HG03469 (cell line): ENCODE measurements around the gene IL24.

Source experiments
- ATAC-seq: cut with Tn5 transposase; IDR thresholded peaks from one replicate; pipeline ENCODE4 v1.9.1; 2021; ENCODE audit warnings: mild to moderate bottlenecking, moderate library complexity, moderate number of reproducible peaks; ENCODE audit not compliant: unreplicated experiment

The IL24 gene

GRCh38 chr1:206949641-206950040 is 52.4 kb downstream of the IL24 start:
- ATAC-seq, result no peak

- no peak for ATAC-seq
Observed at GRCh38 chr1:206951318-206952100, 54.3 kb downstream of the IL24 start.

- no peak for ATAC-seq
Observed at GRCh38 chr1:206952171-206952570, 54.9 kb downstream of the IL24 start.

GRCh38 chr1:206953126-206953525 is 55.9 kb downstream of the IL24 start:
- no peak for ATAC-seq

GRCh38 chr1:206953626-206954025 is 56.4 kb downstream of the IL24 start:
- no peak for ATAC-seq
